NCI-H146 treated with DMSO at 0.1 percent for 48 hours (cell line): ENCODE measurements around the gene IDH2.
"Not testable (repeated sequence)": the region's sequence is repeated elsewhere in the genome, so short reads cannot be mapped to it uniquely, and the experiment has no call there.

Experiments used
- DNase-seq: peaks from one replicate; lab custom pipeline; 2025; ENCODE audit not compliant: unreplicated experiment; lab: John Stamatoyannopoulos, UW

The IDH2 gene

GRCh38 chr15:90085565-90085964 is 16.7 kb downstream of the IDH2 start:
- DNase-seq, result no peak

- DNase-seq, result no peak
These were observed 17.3 kb downstream of the IDH2 start for GRCh38 chr15:90084876-90085423.

GRCh38 chr15:90083954-90084607 is 18.2 kb downstream of the IDH2 start:
- no peak for DNase-seq

GRCh38 chr15:90083419-90083818 is 18.8 kb downstream of the IDH2 start:
- no peak for DNase-seq

GRCh38 chr15:90082140-90082715 is 20.0 kb downstream of the IDH2 start:
- no peak for DNase-seq

- no peak for DNase-seq
These were observed 21.4 kb downstream of the IDH2 start for GRCh38 chr15:90080818-90081393.

- no peak for DNase-seq
These were observed 21.9 kb downstream of the IDH2 start for GRCh38 chr15:90080458-90080755.

- DNase-seq, result no peak
These were observed 22.4 kb downstream of the IDH2 start for GRCh38 chr15:90079619-90080457.

GRCh38 chr15:90078965-90079364 is 23.3 kb downstream of the IDH2 start:
- DNase-seq, result no peak

GRCh38 chr15:90076716-90077115 is 25.6 kb downstream of the IDH2 start:
- no peak for DNase-seq

GRCh38 chr15:90075420-90076289 is 26.6 kb downstream of the IDH2 start:
- DNase-seq, result no peak

GRCh38 chr15:90074916-90075315 is 27.4 kb downstream of the IDH2 start:
- DNase-seq, result no peak

- DNase-seq, result no peak
These were observed 28.2 kb downstream of the IDH2 start for GRCh38 chr15:90074023-90074422.

GRCh38 chr15:90072978-90073640 is 29.2 kb downstream of the IDH2 start:
- DNase-seq, result no peak

GRCh38 chr15:90071220-90071807 is 31.0 kb downstream of the IDH2 start:
- DNase-seq, result peak; percentile 41

- not testable (repeated sequence) for DNase-seq
These were observed 31.6 kb downstream of the IDH2 start for GRCh38 chr15:90070623-90071022.

- DNase-seq, result no peak
These were observed 34.2 kb downstream of the IDH2 start for GRCh38 chr15:90067953-90068606.

GRCh38 chr15:90067181-90067952 is 34.9 kb downstream of the IDH2 start:
- no peak for DNase-seq

GRCh38 chr15:90065682-90066049 is 36.6 kb downstream of the IDH2 start:
- no peak for DNase-seq
